ENCODE data around the gene GNPDA1.
"Not testable (repeated sequence)": the region's sequence is repeated elsewhere in the genome, so short reads cannot be mapped to it uniquely, and the experiment has no call there.

The GNPDA1 gene

DNA sequence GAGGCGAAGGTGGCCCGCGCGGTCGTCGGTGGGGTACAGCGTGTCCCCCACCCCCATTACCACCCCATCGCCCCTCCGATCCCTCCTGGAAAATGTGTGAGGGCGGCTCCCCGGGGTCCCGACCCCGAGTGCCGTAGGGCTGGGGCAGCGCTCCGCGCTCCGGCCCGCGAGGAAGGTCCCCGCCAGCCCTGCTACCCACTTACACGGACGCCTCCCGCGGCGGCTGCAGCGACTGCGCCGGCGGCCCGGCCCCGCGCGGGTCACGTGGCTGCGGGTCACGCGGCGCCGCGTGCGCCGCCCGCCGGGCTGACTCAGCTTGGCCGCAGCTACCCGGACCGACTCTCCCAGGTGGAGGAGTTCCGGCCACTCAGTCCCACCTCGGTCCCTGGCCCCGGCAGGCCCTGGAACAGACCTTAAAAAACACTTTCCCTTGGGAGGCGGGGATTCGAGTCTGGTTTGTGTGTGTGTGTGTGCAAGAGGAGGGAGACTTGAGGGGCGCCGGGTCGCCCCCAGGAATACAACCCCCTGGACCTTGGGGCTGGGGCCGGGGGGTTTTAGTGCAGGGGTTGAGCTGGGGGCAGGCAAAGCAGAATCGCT, at the start of gene GNPDA1:
TSS of gene GNPDA1 (minus strand) at position 236 of the 597 bp plus-strand sequence. CDS start 992 bp downstream, outside the sequence.
- DNase-seq: peak; percentile 92

- DNase-seq: peak; percentile 63
Measured at GRCh38 chr5:142059304-142059940, 46.6 kb upstream of the GNPDA1 start.

DNA sequence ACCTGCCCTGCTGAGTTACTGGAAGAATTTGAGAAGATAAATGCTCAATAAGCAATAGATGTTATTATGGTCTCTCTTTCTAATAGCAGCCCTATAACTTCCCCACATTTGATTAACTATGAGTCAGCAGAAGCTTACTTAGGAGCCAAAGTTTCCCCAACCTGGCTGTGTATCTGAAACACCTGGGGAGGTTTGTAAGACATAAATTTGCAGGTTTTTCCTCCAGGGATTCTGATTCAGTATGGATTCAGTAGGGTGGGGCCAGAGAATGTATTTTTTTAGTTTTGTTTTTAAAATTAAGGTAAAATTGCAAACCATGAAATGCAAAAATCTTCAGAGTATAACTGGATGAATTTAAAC, 44.9 kb upstream of the GNPDA1 start:
- DNase-seq: no peak

- no peak for DNase-seq
Measured at GRCh38 chr5:142056816-142057696, 44.2 kb upstream of the GNPDA1 start.

DNA sequence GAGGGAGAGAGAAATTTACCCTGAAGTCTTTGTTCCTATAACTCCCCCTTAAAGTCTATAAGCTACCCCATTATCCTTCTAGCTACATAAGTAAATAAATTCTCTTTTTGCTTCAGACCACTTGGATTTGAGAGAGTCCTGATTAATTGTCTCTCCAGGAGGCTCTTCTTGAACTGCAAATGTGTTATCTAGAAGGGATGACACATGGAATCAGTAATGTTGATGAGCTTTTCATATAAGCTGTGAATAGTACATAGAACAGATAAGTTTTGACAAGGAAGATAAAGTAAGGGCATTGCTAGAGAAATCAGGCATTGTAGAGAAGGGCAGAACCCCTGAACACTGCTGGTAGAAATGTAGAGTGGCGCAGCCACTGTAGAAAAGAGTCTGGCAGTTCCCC, 42.5 kb upstream of the GNPDA1 start:
- DNase-seq: no peak

- peak; percentile 91 for DNase-seq
Measured at GRCh38 chr5:142053426-142054151, 40.8 kb upstream of the GNPDA1 start.

DNA sequence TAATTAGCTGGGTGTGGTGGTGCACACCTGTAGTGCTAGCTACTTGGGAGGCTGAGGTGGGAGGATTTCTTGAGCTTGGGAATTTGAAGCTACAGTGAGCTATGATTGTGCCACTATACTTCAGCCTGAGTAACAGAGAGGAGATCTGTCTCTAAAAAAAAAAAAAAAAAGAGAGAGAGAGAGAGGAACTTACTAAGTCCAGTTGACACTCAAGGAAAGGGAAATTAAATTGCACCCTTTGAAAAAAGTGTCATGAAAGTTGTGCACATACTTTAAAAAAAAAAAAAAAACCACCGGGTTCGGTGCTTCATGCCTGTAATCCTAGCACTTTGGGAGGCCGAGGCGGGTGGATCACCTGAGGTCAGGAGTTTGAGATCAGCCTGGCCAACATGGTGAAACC, 39.2 kb upstream of the GNPDA1 start:
- DNase-seq: not testable (repeated sequence)

- no peak for DNase-seq
Measured at GRCh38 chr5:142048272-142048671, 35.4 kb upstream of the GNPDA1 start.

DNA sequence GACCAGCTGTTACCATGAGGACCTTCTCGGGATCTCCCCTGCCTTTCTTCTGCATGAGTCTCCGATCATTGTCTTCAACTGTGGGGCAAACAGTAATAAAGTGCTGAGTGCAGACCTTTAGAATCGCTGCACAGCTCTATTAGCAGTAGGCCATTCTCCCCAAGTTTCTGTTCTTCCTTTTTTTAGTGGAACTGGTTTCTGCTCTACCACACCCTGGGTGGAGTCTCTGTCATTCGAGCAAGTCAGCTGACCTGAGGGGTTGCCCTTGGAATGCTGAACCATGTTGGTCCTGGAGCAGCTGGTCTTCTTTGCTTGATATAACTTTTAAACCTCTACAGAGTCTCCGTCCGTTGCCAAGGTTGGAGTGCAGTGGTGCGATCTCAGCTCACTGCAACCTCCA, 33.4 kb upstream of the GNPDA1 start:
- peak; percentile 68 for DNase-seq

DNA sequence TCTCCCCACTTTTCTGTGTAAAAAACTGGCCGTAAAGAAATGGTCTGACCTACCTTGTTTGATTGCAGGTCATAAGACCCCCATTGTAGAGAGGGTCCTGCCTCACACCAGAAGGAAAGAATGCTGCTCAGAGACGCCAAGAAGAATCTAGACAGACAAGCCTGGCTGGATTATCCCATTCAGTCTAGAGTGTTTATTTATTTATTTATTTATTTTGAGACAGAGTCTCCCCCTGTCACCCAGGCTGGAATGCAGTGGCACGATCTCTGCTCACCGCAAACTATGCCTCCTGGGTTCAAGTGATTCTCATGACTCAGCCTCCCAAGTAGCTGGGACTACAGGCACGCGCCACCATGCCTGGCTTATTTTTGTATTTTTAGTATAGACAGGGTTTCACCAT, 28.1 kb upstream of the GNPDA1 start:
- not testable (repeated sequence) for DNase-seq

- no peak for DNase-seq
Measured at GRCh38 chr5:142040285-142040684, 27.5 kb upstream of the GNPDA1 start.

GRCh38 chr5:142038735-142039134, 25.9 kb upstream of the GNPDA1 start:
- no peak for DNase-seq

DNA sequence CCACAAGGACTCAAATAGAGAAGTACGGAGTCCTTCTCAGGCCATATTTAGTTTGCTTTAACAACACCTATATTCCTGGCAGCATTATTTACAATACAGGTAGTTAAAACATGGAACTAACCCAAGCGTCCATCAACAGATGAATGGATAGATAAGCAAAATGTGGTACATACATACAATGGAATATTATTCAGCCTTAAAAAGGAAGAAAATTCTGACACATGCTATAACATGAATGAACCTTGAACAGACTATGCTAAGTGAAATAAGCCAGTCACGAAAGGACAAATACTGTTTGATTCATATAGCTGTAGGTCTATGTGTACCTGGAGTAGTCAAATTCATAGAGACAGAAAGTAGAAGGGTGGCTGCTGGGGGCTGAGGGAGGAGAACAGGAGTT, 24.8 kb upstream of the GNPDA1 start:
- DNase-seq: not testable (repeated sequence)

DNA sequence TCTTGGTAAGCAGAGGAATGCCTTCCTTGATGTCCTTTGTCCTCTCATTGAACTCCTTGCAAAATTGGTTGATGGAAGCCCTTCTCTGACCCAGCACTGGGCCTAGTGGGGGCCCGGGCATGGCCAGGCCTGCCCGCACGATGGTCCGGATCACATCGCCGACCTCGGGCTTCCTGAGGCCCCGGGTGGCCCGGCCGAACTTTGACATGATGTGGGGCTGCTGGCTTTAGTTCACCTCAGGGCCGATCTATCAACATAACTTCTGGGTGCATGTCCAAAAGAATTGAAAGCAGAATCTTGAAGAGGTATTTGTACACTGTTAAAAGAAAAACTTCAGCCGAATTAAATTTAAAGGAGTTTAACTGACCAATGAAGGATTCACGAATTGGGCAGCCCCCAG, 24.1 kb upstream of the GNPDA1 start:
- DNase-seq: no peak

DNA sequence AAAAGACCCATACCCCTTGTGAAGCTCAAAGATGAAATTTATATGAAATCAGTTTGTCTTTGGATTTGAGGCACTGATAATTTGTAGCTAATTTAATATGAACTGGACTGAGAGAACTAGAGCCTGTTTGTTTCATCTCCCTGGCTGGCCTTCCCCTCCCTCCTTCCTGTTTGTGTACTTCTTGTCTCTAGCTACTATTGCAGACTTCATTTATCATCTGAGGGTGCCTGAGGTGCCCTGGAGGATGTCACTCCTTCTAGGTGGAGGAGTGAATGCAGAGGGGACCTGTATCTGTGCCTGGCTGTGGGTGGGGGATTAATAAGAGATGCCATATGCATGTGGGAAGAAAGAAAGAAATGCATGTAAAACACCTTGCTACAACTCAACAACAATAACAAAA, 22.2 kb upstream of the GNPDA1 start:
- DNase-seq: no peak

DNA sequence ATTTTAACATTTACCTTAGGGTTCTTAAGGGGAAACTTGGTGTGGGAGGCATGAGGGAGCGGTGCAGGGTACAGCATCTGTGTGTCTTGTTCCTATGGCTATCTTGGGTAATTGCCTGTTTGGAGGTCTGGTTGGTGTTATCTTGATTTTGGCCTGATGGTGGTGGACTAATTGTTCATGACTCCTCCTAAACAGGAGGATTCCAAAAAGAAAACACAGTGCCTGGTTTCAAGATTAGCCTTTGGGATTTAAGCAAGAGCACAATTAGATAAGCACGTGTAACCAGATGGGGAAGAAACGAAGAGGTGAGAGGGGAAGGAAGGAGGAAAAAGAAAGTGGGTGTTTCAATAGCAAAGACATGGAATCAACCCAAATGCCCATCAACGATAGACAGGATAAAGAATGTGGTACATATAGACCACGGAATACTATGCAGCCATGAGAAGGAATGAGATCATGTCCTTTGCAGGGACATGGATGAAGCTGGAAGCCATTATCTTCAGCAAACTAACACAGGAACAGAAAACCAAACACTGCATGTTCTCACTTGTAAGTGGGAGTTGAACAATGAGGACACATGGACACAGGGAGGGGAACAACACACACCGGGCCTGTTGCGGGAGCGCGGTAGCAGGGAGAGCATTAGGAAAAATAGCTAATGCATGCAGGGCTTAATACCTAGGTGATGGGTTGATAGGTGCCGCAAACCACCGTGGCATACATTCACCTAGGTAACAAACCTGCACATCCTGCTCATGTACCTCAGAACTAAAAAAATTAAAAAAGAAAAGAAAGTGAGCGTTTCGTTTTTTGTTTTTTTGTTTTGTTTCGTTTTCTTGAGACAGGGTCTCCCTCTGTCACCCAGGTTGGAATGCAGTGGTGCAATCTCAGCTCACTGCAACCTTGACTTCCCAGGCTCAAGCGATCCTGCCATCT, 21.1 kb upstream of the GNPDA1 start:
- DNase-seq: not testable (repeated sequence)

GRCh38 chr5:142032747-142033631, 20.2 kb upstream of the GNPDA1 start:
- no peak for DNase-seq

DNA sequence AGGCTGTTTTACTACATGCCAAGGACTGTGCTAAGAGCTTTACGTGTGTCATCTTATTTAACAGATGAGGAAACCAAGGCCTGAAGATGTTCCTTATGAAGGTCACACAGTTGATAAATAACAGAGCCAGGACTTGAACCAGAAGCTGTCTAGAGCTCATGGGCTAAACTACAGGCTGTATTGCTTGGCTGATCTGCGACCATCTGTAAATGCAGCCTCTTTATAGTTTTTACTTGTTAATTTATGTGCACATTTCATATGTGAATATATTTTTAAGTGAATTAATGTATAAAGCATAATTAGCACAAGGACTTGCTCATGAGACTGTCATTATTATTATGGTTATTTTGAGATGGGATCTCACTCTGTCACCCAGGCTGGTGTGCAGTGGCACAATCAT, 19.3 kb upstream of the GNPDA1 start:
- no peak for DNase-seq

DNA sequence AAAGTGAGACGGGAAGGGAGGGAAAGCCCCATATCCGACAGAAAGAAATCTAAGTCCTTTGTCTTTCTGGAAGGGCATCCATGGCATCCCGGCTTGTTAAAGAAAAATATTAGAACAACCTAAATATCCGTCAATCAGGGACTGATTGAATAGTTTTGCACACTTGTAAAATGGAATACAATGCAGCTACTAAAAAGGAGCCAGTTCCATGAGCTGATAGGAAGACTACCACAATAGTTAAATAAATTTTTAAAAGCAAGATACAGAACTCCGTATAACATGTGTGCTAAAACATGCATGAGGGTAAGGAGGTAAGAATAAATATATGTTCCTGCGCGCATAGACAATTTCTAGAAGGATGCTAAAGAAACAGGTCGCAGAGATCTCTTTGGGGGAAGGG, 12.8 kb upstream of the GNPDA1 start:
- no peak for DNase-seq

DNA sequence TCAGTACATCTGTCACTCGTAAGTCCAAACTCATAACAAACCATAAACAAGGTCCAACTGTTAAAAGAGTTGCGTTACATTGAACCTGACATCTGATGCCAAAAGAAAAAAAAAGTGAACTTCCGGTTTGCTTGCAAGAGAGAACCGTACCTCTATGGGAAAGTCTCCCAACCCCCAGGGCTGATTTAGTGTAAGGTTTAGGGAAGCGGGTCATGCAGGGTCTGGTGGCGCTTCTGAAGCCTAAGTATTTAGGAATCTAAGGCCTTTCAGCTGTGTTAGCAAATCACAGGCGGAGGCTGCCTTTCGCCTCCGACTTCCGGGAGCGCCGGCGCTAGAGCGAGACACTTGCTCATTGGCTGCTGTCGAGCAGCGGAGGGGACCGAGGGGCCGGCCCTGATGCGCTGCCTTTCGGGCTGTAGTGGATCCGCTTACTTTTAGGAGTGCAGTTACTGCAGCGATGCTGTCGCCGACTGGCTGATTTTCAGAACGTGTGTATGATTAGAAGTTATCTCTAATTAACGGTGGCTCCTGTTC, 12.0 kb upstream of the GNPDA1 start:
- peak; percentile 89 for DNase-seq

DNA sequence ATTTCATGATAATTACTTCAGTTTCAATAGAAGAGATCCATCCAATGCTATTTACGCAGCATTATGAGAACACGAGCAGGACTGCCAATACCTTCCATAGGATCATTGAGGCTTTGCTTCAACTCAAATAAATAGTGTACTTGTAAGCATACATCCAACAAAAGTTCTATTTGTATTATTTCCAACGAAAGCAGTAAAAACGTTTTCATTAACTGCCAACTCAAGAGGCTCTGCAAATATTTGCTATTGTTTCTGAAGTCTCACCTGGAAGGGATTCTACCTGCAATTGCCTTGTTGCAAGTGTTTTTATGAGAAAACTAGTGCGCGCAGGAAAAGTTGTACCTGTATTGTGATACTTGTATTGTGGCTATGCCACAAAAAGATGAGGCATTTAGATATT, 11.0 kb upstream of the GNPDA1 start:
- DNase-seq: no peak

Data from suppressor macrophage treated with lipopolysaccharide for 4 hours (primary cell).